Measurements from ENCODE around the gene CCNA2. TPM values are rescaled to one million over a fixed set of nuclear protein-coding genes. Genes with fewer than 3 reads are reported as not detected.

CCNA2 gene
- total and polyA plus RNA-seq, 9 of the 15 experiments (the other 6 are each of a cell fraction or from before 2014, with no cell fraction given) = 37.1 to 197 (median 154) TPM

DNA sequence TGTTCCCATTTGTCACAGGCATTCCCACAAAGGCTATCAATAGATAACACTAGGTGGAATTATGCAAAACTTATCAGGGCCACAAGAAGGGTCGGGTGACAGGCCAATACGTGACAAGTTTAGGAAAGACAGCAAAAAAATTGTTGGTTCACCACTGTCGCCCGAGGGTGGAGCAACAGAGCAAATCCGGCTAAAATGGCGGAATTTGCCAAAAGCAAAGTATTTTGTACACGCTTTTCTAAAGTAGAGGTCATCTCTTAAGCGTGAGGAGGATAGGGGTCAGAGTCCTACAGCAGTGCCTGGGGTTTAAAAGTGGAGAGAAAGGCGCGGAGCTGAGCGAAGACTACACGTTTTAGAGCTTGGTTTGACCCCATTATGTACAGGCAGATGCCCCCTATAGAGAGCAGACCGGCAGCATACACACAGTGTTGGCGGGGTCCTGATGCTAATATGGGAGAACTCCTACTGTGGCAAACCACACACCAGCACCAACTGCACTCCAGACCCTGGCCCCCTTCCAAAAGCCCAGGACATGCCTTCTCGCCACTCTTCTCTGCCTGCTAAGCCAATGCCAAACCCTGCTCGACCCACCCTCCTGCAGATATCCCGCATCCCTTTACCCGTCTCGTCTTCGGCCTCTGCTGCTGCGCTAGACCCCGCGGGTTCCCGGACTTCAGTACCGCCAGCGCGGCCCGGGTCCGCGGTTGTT, 733 bp downstream of the CCNA2 start (continued):
- 0 out of 2 replicates have a peak, but pooled peaks have one; percentile 1 for TF ChIP-seq ZNF511 (CRISPR knock-in tag; IDR thresholded peaks at IDR 0.05)
- no peak for TF ChIP-seq ADNP (tag; IDR thresholded peaks at IDR 0.05)
- no peak for TF ChIP-seq KLF1 (tag; IDR thresholded peaks at IDR 0.05)
- TF ChIP-seq CEBPG (CRISPR knock-in tag; IDR thresholded peaks at IDR 0.05) = no peak
- peak in 1 of 2 experiments; percentile 35; a peak in 1 of 4 replicates for TF ChIP-seq CEBPG (tag; conservative IDR thresholded peaks at IDR 0.05 in 1 of 2, IDR thresholded peaks at IDR 0.05 in 1 of 2)
- peak; percentile 25 for TF ChIP-seq KDM5B (IDR thresholded peaks at IDR 0.05; ENCODE audit: insufficient replicate concordance, low read depth, low read length)
- no peak for TF ChIP-seq ZBTB5 (IDR thresholded peaks at IDR 0.05)
- TF ChIP-seq ZFX (CRISPR knock-in tag; IDR thresholded peaks at IDR 0.05) = no peak
- TF ChIP-seq ZNF395 (CRISPR knock-in tag; IDR thresholded peaks at IDR 0.05) = no peak
- no peak for TF ChIP-seq FOXM1 (IDR thresholded peaks at IDR 0.05; ENCODE audit: low read depth)
- TF ChIP-seq FOXM1 (CRISPR knock-in tag; IDR thresholded peaks at IDR 0.05; ENCODE audit: low read depth) = no peak
- TF ChIP-seq ZBED1 (IDR thresholded peaks at IDR 0.05) = no peak
- TF ChIP-seq LCOR (CRISPR knock-in tag; IDR thresholded peaks at IDR 0.05) = no peak
- no peak for TF ChIP-seq ESRRA (IDR thresholded peaks at IDR 0.05; ENCODE audit: borderline replicate concordance, low read depth)
- no peak for TF ChIP-seq HNRNPL (IDR thresholded peaks at IDR 0.05; ENCODE audit: low read depth, low read length)
- no peak for TF ChIP-seq SOX6 (IDR thresholded peaks at IDR 0.05)
- TF ChIP-seq ZNF445 (CRISPR knock-in tag; IDR thresholded peaks at IDR 0.05; ENCODE audit: low read depth) = no peak
- TF ChIP-seq ZNF146 (CRISPR knock-in tag; IDR thresholded peaks at IDR 0.05; ENCODE audit: unreplicated experiment) = no peak
- TF ChIP-seq UBTF (IDR thresholded peaks at IDR 0.05; ENCODE audit: borderline replicate concordance in 1 of 2, low read depth in 2 of 2, low read length in 2 of 2) = no peak
- TF ChIP-seq ATF1 (CRISPR knock-in tag; IDR thresholded peaks at IDR 0.05) = no peak
- peak; percentile 9; the same call in 1 of the 2 replicates for TF ChIP-seq ATF1 (tag; IDR thresholded peaks at IDR 0.05)
- 0 out of 2 replicates have a peak, but pooled peaks have one; percentile 10 for TF ChIP-seq CREB1 (IDR thresholded peaks at IDR 0.05)
- no peak for TF ChIP-seq CREB1 (CRISPR knock-in tag; IDR thresholded peaks at IDR 0.05)

All from K562 (cell line).